Neuronal stem cell (in vitro differentiated cells): ENCODE measurements around the gene EYS.
"Not testable (repeated sequence)": the region's sequence is repeated elsewhere in the genome, so short reads cannot be mapped to it uniquely, and the experiment has no call there.

Source experiments
- DNase-seq: peaks from one replicate; pipeline ENCODE4 v3.0.0-alpha.2; 2013; ENCODE audit warnings: low spot score
- H2AFZ ChIP-seq: one replicate; pipeline ENCODE4 v1.6.1; 2013; ENCODE audit warnings: mild to moderate bottlenecking, low read length, inconsistent platforms
- H2AK5ac ChIP-seq: 2 replicates; pipeline ENCODE4 v1.6.1; 2013; ENCODE audit warnings: low read depth, mild to moderate bottlenecking, inconsistent platforms, low read length, moderate library complexity, mixed read lengths
- H2BK120ac ChIP-seq: 2 replicates; pipeline ENCODE4 v1.6.1; 2013; ENCODE audit warnings: low read depth, mild to moderate bottlenecking, inconsistent platforms, low read length, moderate library complexity, mixed read lengths
- H2BK12ac ChIP-seq: one replicate; pipeline ENCODE4 v1.6.1; 2013; ENCODE audit warnings: low read length, inconsistent platforms
- H2BK15ac ChIP-seq: 2 replicates; pipeline ENCODE4 v1.6.1; 2013; ENCODE audit warnings: mild to moderate bottlenecking, low read length, inconsistent platforms, mixed read lengths
- H2BK5ac ChIP-seq: one replicate; pipeline ENCODE4 v1.6.1; 2013; ENCODE audit warnings: inconsistent platforms, mild to moderate bottlenecking, low read length, moderate library complexity
- H3K14ac ChIP-seq: one replicate; pipeline ENCODE4 v1.6.1; 2013; ENCODE audit warnings: low read length, inconsistent platforms
- H3K18ac ChIP-seq: 2 replicates; pipeline ENCODE4 v1.6.1; 2013; ENCODE audit warnings: low read length, inconsistent platforms
- H3K23ac ChIP-seq: 2 replicates; pipeline ENCODE4 v1.6.1; 2013; ENCODE audit warnings: low read depth, mild to moderate bottlenecking, mixed read lengths, low read length, inconsistent platforms; ENCODE audit not compliant: poor library complexity
- H3K27ac ChIP-seq: replicated peaks from 3 replicates; pipeline ENCODE4 v1.5.1; 2013; ENCODE audit warnings: low read length, inconsistent platforms
- H3K27me3 ChIP-seq, 3 experiments: 2 replicates each; pipeline ENCODE4 v1.6.1; 2013; ENCODE audit warnings: low read length in 3 of 3, mild to moderate bottlenecking in 2 of 3, inconsistent platforms in 1 of 3, low read depth in 1 of 3, mixed read lengths in 1 of 3, moderate library complexity in 1 of 3; ENCODE audit not compliant: control insufficient read depth in 3 of 3, insufficient read depth in 3 of 3
- H3K36me3 ChIP-seq, 2 donors: replicated peaks in 1 of 2; 2 replicates each; pipeline ENCODE4 v1.6.1; 2013; ENCODE audit warnings: low read length in 2 of 2; ENCODE audit not compliant: control insufficient read depth in 2 of 2, insufficient read depth in 2 of 2
- H3K4ac ChIP-seq: 2 replicates; pipeline ENCODE4 v1.6.1; 2013; ENCODE audit warnings: inconsistent platforms, mild to moderate bottlenecking, low read length, moderate library complexity
- H3K4me1 ChIP-seq, 2 donors: 1 replicate in 1 of 2; 2 replicates in 1 of 2; pipeline ENCODE4 v1.6.1; 2013; ENCODE audit warnings: low read length in 2 of 2, low read depth in 1 of 2; ENCODE audit not compliant: control insufficient read depth in 2 of 2, insufficient read depth in 1 of 2
- H3K4me2 ChIP-seq: one replicate; pipeline ENCODE4 v1.6.1; 2013; ENCODE audit warnings: mild to moderate bottlenecking, low read length, inconsistent platforms; ENCODE audit not compliant: insufficient read depth, poor library complexity, severe bottlenecking
- H3K4me3 ChIP-seq, 2 donors: 2 replicates each; pipeline ENCODE4 v1.5.1; 2013; ENCODE audit warnings: low read length in 2 of 2, mild to moderate bottlenecking in 2 of 2, inconsistent platforms in 1 of 2, moderate library complexity in 1 of 2
- H3K79me1 ChIP-seq: one replicate; pipeline ENCODE4 v1.6.1; 2013; ENCODE audit warnings: low read depth, mild to moderate bottlenecking, inconsistent platforms, low read length, moderate library complexity
- H3K9ac ChIP-seq: one replicate; pipeline ENCODE4 v1.6.1; 2013; ENCODE audit warnings: mild to moderate bottlenecking, low read depth, low read length, inconsistent platforms; ENCODE audit not compliant: poor library complexity
- H3K9me3 ChIP-seq, 2 donors: replicated peaks in 1 of 2; 2 replicates each; pipeline versions ENCODE3 to v1.6.1; 2013; ENCODE audit warnings: low read length in 2 of 2, mild to moderate bottlenecking in 2 of 2, inconsistent platforms in 1 of 2, low read depth in 1 of 2, mixed read lengths in 1 of 2, moderate library complexity in 1 of 2; ENCODE audit not compliant: control insufficient read depth in 2 of 2, insufficient read depth in 1 of 2
- H4K8ac ChIP-seq: one replicate; pipeline ENCODE4 v1.6.1; 2013; ENCODE audit warnings: low read depth, mild to moderate bottlenecking, inconsistent platforms, low read length, moderate library complexity
- H4K91ac ChIP-seq: one replicate; pipeline ENCODE4 v1.6.1; 2013; ENCODE audit warnings: low read length, low read depth, mild to moderate bottlenecking, inconsistent platforms; ENCODE audit not compliant: poor library complexity
- WGBS, 2 donors: extraction: QIAGEN DNeasy Blood & Tissue Kit; methylation state at CpG; one replicate each; pipeline ENCODE4 v1.1.7; 2013; ENCODE audit warnings: missing lambda C conversion rate in 2 of 2, mixed read lengths in 1 of 2; ENCODE audit not compliant: insufficient read length in 2 of 2, insufficient replicate concordance in 1 of 2; ENCODE audit errors: extremely low coverage in 2 of 2; 5-methylcytosine and 5-hydroxymethylcytosine counted together

The EYS gene

DNA sequence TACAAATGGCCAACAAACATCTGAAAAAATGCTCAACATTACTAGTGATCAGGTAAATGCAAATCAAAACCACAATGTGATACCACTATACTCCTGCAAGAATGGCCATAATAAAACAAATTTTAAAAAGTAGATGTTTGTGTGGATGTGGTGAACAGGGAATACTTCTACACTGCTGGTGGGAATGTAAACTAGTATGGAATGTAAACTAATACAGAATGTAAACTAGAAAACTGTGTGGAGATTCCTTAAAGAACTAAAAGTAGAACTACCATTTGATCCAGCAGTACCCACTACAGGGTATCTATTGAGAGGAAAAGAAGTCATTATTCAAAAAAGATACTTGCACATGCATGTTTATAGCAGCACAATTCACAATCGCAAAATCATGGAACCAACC lies 1878.3 kb downstream of the EYS start:
- H2BK15ac ChIP-seq, H2AFZ ChIP-seq, H3K14ac ChIP-seq, H3K27ac ChIP-seq, H2BK12ac ChIP-seq, H3K4me3 ChIP-seq, H3K36me3 ChIP-seq, H2BK120ac ChIP-seq, H3K18ac ChIP-seq, H3K9ac ChIP-seq, H3K4me1 ChIP-seq, H3K79me1 ChIP-seq, DNase-seq, H4K91ac ChIP-seq, H3K4ac ChIP-seq, H3K9me3 ChIP-seq, H3K23ac ChIP-seq, H4K8ac ChIP-seq, H2AK5ac ChIP-seq, H3K27me3 ChIP-seq, H2BK5ac ChIP-seq, H3K4me2 ChIP-seq: not testable (repeated sequence)
- WGBS, 2 donors = no CpG with 5 or more reads among the region's 1 CpG

DNA sequence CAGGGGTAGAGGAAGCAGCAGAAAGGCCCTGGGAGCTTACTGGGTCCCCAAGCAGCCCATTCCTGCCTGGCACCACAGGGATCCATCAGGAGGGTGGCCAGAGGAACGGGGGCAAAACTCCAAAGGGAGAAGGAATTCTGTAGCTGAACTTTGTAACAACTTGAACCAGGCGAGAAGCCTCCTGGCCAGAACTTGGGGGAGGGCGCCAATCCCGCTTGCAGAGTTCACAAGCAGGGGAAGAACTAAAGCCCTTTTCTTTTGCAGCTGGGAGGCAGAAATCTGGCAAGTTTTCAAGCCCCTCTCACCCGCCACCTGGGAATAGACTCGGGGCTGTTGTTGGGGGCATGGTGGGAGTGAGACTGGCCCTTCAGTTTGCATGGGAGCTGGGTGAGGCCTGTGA lies 1882.3 kb downstream of the EYS start:
- no peak overlapping the region for H4K91ac ChIP-seq
- no peak overlapping the region for H3K27ac ChIP-seq
- no peak for DNase-seq
- H2BK120ac ChIP-seq = no peak overlapping the region
- H3K4ac ChIP-seq = no peak overlapping the region
- no peak overlapping the region for H2BK12ac ChIP-seq
- H2AFZ ChIP-seq = no peak overlapping the region
- H3K4me1 ChIP-seq = peaks cover 0 to 5% of the 10 kb centered on the region in 2 donors
- H3K9me3 ChIP-seq = no peaks in the 10 kb centered on the region
- no peaks in the 10 kb centered on the region for H3K27me3 ChIP-seq
- H2BK15ac ChIP-seq = no peak overlapping the region
- no peak overlapping the region for H3K23ac ChIP-seq
- H3K36me3 ChIP-seq = no peaks in the 10 kb centered on the region
- no peak overlapping the region for H3K14ac ChIP-seq
- no peak overlapping the region for H3K4me2 ChIP-seq
- no CpG with 5 or more reads among the region's 6 CpGs for WGBS, 2 donors
- H3K79me1 ChIP-seq = no peaks in the 10 kb centered on the region
- no peak overlapping the region for H3K18ac ChIP-seq
- H4K8ac ChIP-seq = no peak overlapping the region
- H2BK5ac ChIP-seq = no peak overlapping the region
- H2AK5ac ChIP-seq = no peak overlapping the region
- no peak overlapping the region for H3K4me3 ChIP-seq
- H3K9ac ChIP-seq = no peak overlapping the region

DNA sequence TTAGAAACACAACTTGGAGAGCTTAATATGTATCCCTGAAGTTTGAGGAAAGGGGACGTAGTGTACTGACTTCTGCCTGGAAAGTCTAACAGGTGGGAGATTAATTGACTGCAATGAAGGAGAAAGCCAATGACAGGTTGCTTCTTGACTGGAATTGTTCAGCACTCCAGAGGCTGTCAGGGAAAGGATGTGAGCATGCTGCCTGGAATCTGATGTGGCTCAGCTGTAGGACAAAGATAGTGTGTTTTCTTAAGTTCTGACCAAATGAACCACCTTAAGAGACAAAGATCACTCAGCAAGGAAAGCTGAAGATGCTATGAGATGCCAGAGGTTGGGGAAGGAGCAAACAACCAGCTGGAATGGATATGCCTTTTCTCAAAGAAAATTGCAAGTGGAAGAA lies 1885.6 kb downstream of the EYS start:
- Histone ChIP-seq H3K18ac (no peak overlapping the region), H3K27ac (no peak overlapping the region), H2AK5ac (no peak overlapping the region), H3K4me2 (no peak overlapping the region), H2AFZ (no peak overlapping the region), H3K36me3 (no peaks in the 10 kb centered on the region), H3K23ac (no peak overlapping the region), H3K27me3 (no peaks in the 10 kb centered on the region), H2BK15ac (no peak overlapping the region), H3K9me3 (no peaks in the 10 kb centered on the region), H3K9ac (no peak overlapping the region), H2BK12ac (no peak overlapping the region), H3K4ac (no peak overlapping the region), H3K79me1 (no peaks in the 10 kb centered on the region), H3K14ac (no peak overlapping the region), H4K91ac (no peak overlapping the region), H2BK120ac (no peak overlapping the region), H3K4me1 (peaks cover 0 to 9% of the 10 kb centered on the region in 2 donors), H3K4me3 (no peak overlapping the region), H4K8ac (no peak overlapping the region), H2BK5ac (no peak overlapping the region)
- DNase-seq = no peak
- WGBS, 2 donors = no CpG with 5 or more reads among the region's 1 CpG

DNA sequence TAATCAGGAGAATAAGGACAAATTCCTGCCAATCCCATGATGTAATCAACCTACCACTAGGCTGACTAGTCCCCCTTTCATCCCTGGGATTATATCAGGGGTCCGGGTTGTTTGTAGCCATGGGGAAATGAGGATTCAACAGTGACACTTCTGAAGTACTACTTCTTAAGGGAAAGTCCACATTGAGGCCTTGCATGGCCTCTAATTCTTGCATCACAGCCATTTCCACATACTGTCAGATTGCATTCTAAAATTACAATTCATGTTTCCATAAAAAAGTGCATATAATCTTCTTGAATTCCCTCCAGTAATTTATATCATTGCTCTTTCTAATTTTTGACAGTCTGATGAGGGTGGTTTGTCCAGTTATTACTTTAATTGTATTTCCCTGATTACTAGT lies 1887.2 kb downstream of the EYS start:
- Histone ChIP-seq H3K4me1 (peaks cover 0 to 9% of the 10 kb centered on the region in 2 donors), H3K9me3 (no peaks in the 10 kb centered on the region), H3K27ac (no peak overlapping the region), H2BK120ac (no peak overlapping the region), H3K4ac (no peak overlapping the region), H2AK5ac (no peak overlapping the region), H2BK5ac (no peak overlapping the region), H3K4me2 (no peak overlapping the region), H2AFZ (no peak overlapping the region), H3K14ac (no peak overlapping the region), H4K91ac (no peak overlapping the region), H3K18ac (no peak overlapping the region), H3K27me3 (no peaks in the 10 kb centered on the region), H3K36me3 (no peaks in the 10 kb centered on the region), H4K8ac (no peak overlapping the region), H3K9ac (no peak overlapping the region), H3K4me3 (no peak overlapping the region), H2BK12ac (no peak overlapping the region), H3K79me1 (no peaks in the 10 kb centered on the region), H3K23ac (no peak overlapping the region), H2BK15ac (no peak overlapping the region)
- no peak for DNase-seq
- WGBS, 2 donors = no CpG with 5 or more reads among the region's 1 CpG
